K562 (cell line): Measurements from ENCODE around the gene KCNQ4. TPM values are rescaled to one million over a fixed set of nuclear protein-coding genes. Genes with fewer than 3 reads are reported as not detected.
A peak's percentile ranks its signal among the peaks of the same experiment; 100 is the strongest.

Experiments used
- ATAC-seq: fragments of 200-7000 bp; cut with Tn5 transposase; 3 replicates; pipeline ENCODE4 v1.9.1; 2020; ENCODE audit warnings: moderate library complexity
- BruUV-seq: library from RNA; stranded (reverse); fragments of 400-500 nt; replicated peaks from 2 replicates; lab custom pipeline; 2021; lab: Mats Ljungman, UMichigan
- CTCF ChIA-PET: fragments of 300-600 bp; formaldehyde crosslinking; extraction: SDS; loops from one replicate; lab custom pipeline; 2021; ENCODE audit warnings: low intra/inter-chr PET ratio; lab: Yijun Ruan, JAX
- POLR2A ChIA-PET: fragments of 300-600, 350-650 bp; sonication (Branson Sonifier 250); formaldehyde crosslinking; extraction: SDS; loops from one replicate; lab custom pipeline; 2021; ENCODE audit warnings: antibody characterized with exemption, inconsistent platforms; lab: Yijun Ruan, JAX
- DNase-seq, 4 experiments: peaks; one replicate each; pipeline versions ENCODE4 v3.0.0 to v3.0.0-alpha.2; 2011 to 2018; ENCODE audit warnings: low spot score in 3 of 4, mixed read lengths in 3 of 4; ENCODE audit errors: extremely low read depth in 1 of 4
- FAIRE-seq: peaks from 2 replicates; lab custom pipeline; 2011; peaks lifted over from hg19 to GRCh38; lab: Jason Lieb, UNC
- H2AFZ ChIP-seq: 2 replicates; pipeline ENCODE4 v1.6.0; 2011; ENCODE audit warnings: low read depth, low read length, control low read depth, inconsistent platforms
- H3K27ac ChIP-seq: fragments of 200-600 bp; 3 replicates; pipeline ENCODE4 v1.8.0; 2011; ENCODE audit warnings: low read depth, mild to moderate bottlenecking, control low read depth, inconsistent platforms, low read length, moderate library complexity, mixed read lengths; ENCODE audit errors: extremely low read depth
- H3K27me3 ChIP-seq, 2 experiments: fragments of 300-600 bp in 1 of 2; 2 replicates in 1 of 2; 3 replicates in 1 of 2; pipeline versions ENCODE4 v1.6.0 to v1.8.0; 2011; ENCODE audit warnings: inconsistent platforms in 2 of 2, low read length in 2 of 2, mild to moderate bottlenecking in 1 of 2, mixed read lengths in 1 of 2, moderate library complexity in 1 of 2; ENCODE audit not compliant: control insufficient read depth in 2 of 2, insufficient read depth in 2 of 2
- H3K36me3 ChIP-seq: fragments of 300-600 bp; 3 replicates; pipeline ENCODE4 v1.8.0; 2011; ENCODE audit warnings: mild to moderate bottlenecking, low read length, inconsistent platforms; ENCODE audit not compliant: control insufficient read depth, insufficient read depth
- H3K4me1 ChIP-seq, 2 experiments: fragments of 200-600 bp in 1 of 2; replicated peaks in 1 of 2; 2 replicates in 1 of 2; 3 replicates in 1 of 2; pipeline versions ENCODE4 v1.5.1 to v1.8.0; 2011; ENCODE audit warnings: inconsistent platforms in 2 of 2, low read length in 2 of 2, mild to moderate bottlenecking in 1 of 2, mixed read lengths in 1 of 2, moderate library complexity in 1 of 2; ENCODE audit not compliant: control insufficient read depth in 2 of 2, insufficient read depth in 2 of 2
- H3K4me2 ChIP-seq: 2 replicates; pipeline ENCODE4 v1.6.1; 2011; ENCODE audit warnings: low read length, control low read depth, inconsistent platforms, mixed read lengths; ENCODE audit not compliant: insufficient read depth
- H3K4me3 ChIP-seq: fragments of 200-600 bp; sonication (generic), shearing (Covaris generic); 2 replicates; pipeline ENCODE4 v1.5.1; 2016; ENCODE audit warnings: control low read depth, inconsistent platforms
- H3K79me2 ChIP-seq: fragments of 200-600 bp; 3 replicates; pipeline ENCODE4 v1.8.0; 2011; ENCODE audit warnings: low read length, inconsistent platforms; ENCODE audit not compliant: control insufficient read depth, insufficient read depth
- H3K9ac ChIP-seq, 2 experiments: 2 replicates each; pipeline versions ENCODE4 v1.6.0 to v1.6.1; 2011; ENCODE audit warnings: low read depth in 2 of 2, low read length in 2 of 2, control low read depth in 1 of 2, inconsistent platforms in 1 of 2, mild to moderate bottlenecking in 1 of 2, mixed read lengths in 1 of 2; ENCODE audit not compliant: insufficient read depth in 1 of 2
- H3K9me1 ChIP-seq: one replicate; pipeline ENCODE4 v1.6.0; 2011; ENCODE audit warnings: inconsistent platforms, mild to moderate bottlenecking, low read length, moderate library complexity; ENCODE audit not compliant: control insufficient read depth, insufficient read depth
- H3K9me3 ChIP-seq: replicated peaks from 2 replicates; pipeline ENCODE4 v1.5.1; 2011; ENCODE audit warnings: low read depth, low read length, inconsistent platforms; ENCODE audit not compliant: control insufficient read depth, insufficient read depth
- H4K20me1 ChIP-seq: replicated peaks from 2 replicates; pipeline ENCODE4 v1.6.1; 2011; ENCODE audit warnings: low read length, inconsistent platforms, mixed read lengths; ENCODE audit not compliant: control insufficient read depth, insufficient read depth
- CEBPG ChIP-seq, 3 experiments: fragments of 200-800 bp in 1 of 3; sonication (Bioruptor generic) in 1 of 3; sonication (generic) in 1 of 3; formaldehyde crosslinking in 1 of 3; IDR thresholded peaks in 2 of 3; conservative IDR thresholded peaks in 1 of 3; 2 replicates each; pipeline versions ENCODE4 v1.6.1 to v1.8.0; 2016 to 2022; ENCODE audit warnings: missing compliant biosample characterization in 2 of 3, missing genetic modification characterization in 2 of 3, mild to moderate bottlenecking in 1 of 3, missing genetic modification reagents in 1 of 3
- CREBBP ChIP-seq: IDR thresholded peaks from one replicate; pipeline ENCODE4 v1.6.1; 2012; ENCODE audit warnings: low read depth, mild to moderate bottlenecking, control low read depth, inconsistent platforms, low read length
- DIDO1 ChIP-seq: fragments of 450-650 bp; IDR thresholded peaks from 2 replicates; pipeline ENCODE4 v1.6.1; 2016; ENCODE audit warnings: low read depth, missing biosample characterization, missing genetic modification characterization
- ETV5 ChIP-seq: sonication (generic); formaldehyde crosslinking; IDR thresholded peaks from 2 replicates; pipeline ENCODE4 v1.4.0; 2020; ENCODE audit warnings: low read depth, mild to moderate bottlenecking, missing genetic modification reagents
- HEY1 ChIP-seq: fragments of 250-450 bp; sonication (Bioruptor Pico); IDR thresholded peaks from 2 replicates; pipeline ENCODE4 v1.5.0; 2020; ENCODE audit warnings: mild to moderate bottlenecking, moderate library complexity, borderline replicate concordance
- HIVEP1 ChIP-seq: fragments of 250-450 bp; sonication (Bioruptor Pico); IDR thresholded peaks from 2 replicates; pipeline ENCODE4 v1.4.0; 2020; ENCODE audit warnings: mild to moderate bottlenecking
- MECOM ChIP-seq: fragments of 250-450 bp; sonication (Bioruptor Pico); IDR thresholded peaks from 2 replicates; pipeline ENCODE4 v1.8.0; 2022; ENCODE audit warnings: inconsistent platforms
- MTA3 ChIP-seq: fragments of 450-650 bp; formaldehyde crosslinking; IDR thresholded peaks from 2 replicates; pipeline ENCODE4 v1.6.1; 2017; ENCODE audit warnings: mild to moderate bottlenecking, borderline replicate concordance
- NBN ChIP-seq: fragments of 450-650 bp; IDR thresholded peaks from 2 replicates; pipeline ENCODE4 v1.6.1; 2016; ENCODE audit warnings: low read depth, mild to moderate bottlenecking
- NR2C2 ChIP-seq, 2 experiments: fragments of 200-800 bp in 1 of 2; sonication (Bioruptor generic) in 1 of 2; sonication (generic) in 1 of 2; formaldehyde crosslinking in 1 of 2; IDR thresholded peaks; 2 replicates each; pipeline versions ENCODE4 v1.6.1 to v1.8.0; 2016 to 2022; ENCODE audit warnings: mild to moderate bottlenecking in 1 of 2, missing compliant biosample characterization in 1 of 2, missing genetic modification characterization in 1 of 2, missing genetic modification reagents in 1 of 2
- NR2F6 ChIP-seq: fragments of 450-650 bp; formaldehyde crosslinking; IDR thresholded peaks from 2 replicates; pipeline ENCODE4 v1.4.0; 2020; ENCODE audit warnings: mild to moderate bottlenecking
- NRF1 ChIP-seq, 2 experiments: fragments of 450-650 bp; IDR thresholded peaks in 1 of 2; conservative IDR thresholded peaks in 1 of 2; 2 replicates each; pipeline ENCODE4 v1.6.1; 2014; ENCODE audit warnings: mild to moderate bottlenecking in 2 of 2
- VEZF1 ChIP-seq: fragments of 200-800 bp; sonication (Bioruptor generic); IDR thresholded peaks from 2 replicates; pipeline ENCODE4 v1.6.1; 2017; ENCODE audit warnings: missing genetic modification characterization, missing compliant biosample characterization
- ZNF282 ChIP-seq: sonication (generic); formaldehyde crosslinking; IDR thresholded peaks from 2 replicates; pipeline ENCODE4 v1.8.1; 2023; ENCODE audit warnings: missing genetic modification reagents
- ZNF444 ChIP-seq: fragments of 250-450 bp; sonication (Bioruptor Pico); IDR thresholded peaks from 2 replicates; pipeline ENCODE4 v1.4.0; 2020; ENCODE audit warnings: mild to moderate bottlenecking, moderate library complexity
- WGBS: fragments of 100-300 bp; shearing (Covaris generic); methylation state at CpG from one replicate; pipeline ENCODE4 v1.1.6; 2016; ENCODE audit warnings: low coverage, mixed read lengths; ENCODE audit not compliant: insufficient coverage; ENCODE audit errors: missing lambda C conversion rate; 5-methylcytosine and 5-hydroxymethylcytosine counted together
- in situ Hi-C: fragments of 300-500 bp; cut with MboI; formaldehyde crosslinking; loops from 4 replicates; pipeline ENCODE4 v1.15.0; 2018; ENCODE audit warnings: inconsistent platforms, mixed read lengths
- intact Hi-C: fragments of 100-400 bp; cut with micrococcal nuclease; formaldehyde crosslinking; loops from 2 replicates; pipeline ENCODE4 v1.14.2; 2022
- polyA plus RNA-seq, 8 experiments: library from polyadenylated mRNA; depleted of rRNA in 4 of 8; stranded (reverse) in 5 of 8; unstranded in 3 of 8; fragments of >200 nt; fragmentation: Nextera tagmentation in 2 of 8; fragmentation: Illumina TruSeq in 1 of 8; extraction: Ambion mirVana in 2 of 8; extraction: Trizol in 1 of 8; gene quantifications; 2 replicates each; pipeline versions ENCODE4 v1.2.1 to v1.2.3, GENCODE V29; 2011 to 2014; ENCODE audit warnings: inconsistent platforms in 1 of 8, missing spikeins in 1 of 8
- total RNA-seq, 7 experiments: library from RNA; depleted of rRNA in 6 of 7; stranded (reverse); fragments of >200 nt in 6 of 7; fragmentation: Illumina TruSeq in 2 of 7; extraction: Trizol in 2 of 7; gene quantifications; 2 replicates each; pipeline versions ENCODE4 v1.2.1 to v1.2.3, GENCODE V29; 2011 to 2021; ENCODE audit warnings: low replicate concordance in 1 of 7
- TF ChIP-seq, protein P1 (sequence below), 2 experiments: IDR thresholded peaks; 2 replicates each; pipeline ENCODE4 v1.6.1; 2012; ENCODE audit warnings: improper control_type of control experiment in 2 of 2, low read depth in 2 of 2, low read length in 2 of 2, borderline replicate concordance in 1 of 2

The KCNQ4 gene
- total and polyA plus RNA-seq, 9 of the 15 experiments (the other 6 are each of a cell fraction or from before 2014, with no cell fraction given), result 0.07 to 4.1 (median 0.79) TPM

DNA sequence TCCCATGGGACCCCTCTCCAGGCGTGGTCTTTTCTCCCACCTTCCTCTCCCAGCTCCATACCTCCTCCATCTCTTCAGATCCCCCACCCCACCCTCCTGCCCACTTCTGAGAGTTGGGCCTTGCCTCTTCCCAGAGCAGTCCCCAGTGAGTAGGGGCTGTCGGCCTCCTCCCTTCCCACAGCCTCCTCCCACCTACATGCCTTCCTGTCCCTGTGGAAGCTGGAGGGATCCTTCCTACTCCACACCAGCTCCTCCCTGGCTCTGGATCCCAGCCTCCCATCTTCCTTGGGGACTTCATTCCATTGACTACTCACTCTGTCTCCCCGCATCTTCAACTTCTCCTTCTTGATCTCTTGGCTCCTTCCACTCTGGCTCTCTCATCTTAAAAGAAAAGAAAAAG is 24.9 kb downstream of the KCNQ4 start:
- H3K9me1 ChIP-seq, result peaks cover 3% of the 10 kb centered on the region
- intact Hi-C loops (no loop called here), in situ Hi-C loops (no loop called here)
- H3K4me1 ChIP-seq, result peaks cover 35 to 49% of the 10 kb centered on the region in 2 experiments
- 0 out of 4 replicates have a peak overlapping the region, but pooled peaks of 1 of the 2 experiments have one; percentile 32 for H3K9ac ChIP-seq
- 42% methylated on average over 3 of the region's 3 CpGs for WGBS
- CTCF ChIA-PET, result no interaction called here
- H3K9me3 ChIP-seq, result no peaks in the 10 kb centered on the region
- H2AFZ ChIP-seq, result no peak overlapping the region
- H4K20me1 ChIP-seq, result no peaks in the 10 kb centered on the region; the same call in 1 of the 2 replicates
- no peak for TF ChIP-seq ZNF444 (CRISPR knock-in tag)
- TF ChIP-seq, protein P1, sequence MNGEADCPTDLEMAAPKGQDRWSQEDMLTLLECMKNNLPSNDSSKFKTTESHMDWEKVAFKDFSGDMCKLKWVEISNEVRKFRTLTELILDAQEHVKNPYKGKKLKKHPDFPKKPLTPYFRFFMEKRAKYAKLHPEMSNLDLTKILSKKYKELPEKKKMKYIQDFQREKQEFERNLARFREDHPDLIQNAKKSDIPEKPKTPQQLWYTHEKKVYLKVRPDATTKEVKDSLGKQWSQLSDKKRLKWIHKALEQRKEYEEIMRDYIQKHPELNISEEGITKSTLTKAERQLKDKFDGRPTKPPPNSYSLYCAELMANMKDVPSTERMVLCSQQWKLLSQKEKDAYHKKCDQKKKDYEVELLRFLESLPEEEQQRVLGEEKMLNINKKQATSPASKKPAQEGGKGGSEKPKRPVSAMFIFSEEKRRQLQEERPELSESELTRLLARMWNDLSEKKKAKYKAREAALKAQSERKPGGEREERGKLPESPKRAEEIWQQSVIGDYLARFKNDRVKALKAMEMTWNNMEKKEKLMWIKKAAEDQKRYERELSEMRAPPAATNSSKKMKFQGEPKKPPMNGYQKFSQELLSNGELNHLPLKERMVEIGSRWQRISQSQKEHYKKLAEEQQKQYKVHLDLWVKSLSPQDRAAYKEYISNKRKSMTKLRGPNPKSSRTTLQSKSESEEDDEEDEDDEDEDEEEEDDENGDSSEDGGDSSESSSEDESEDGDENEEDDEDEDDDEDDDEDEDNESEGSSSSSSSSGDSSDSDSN (IDR thresholded peaks at IDR 0.05; ENCODE audit: borderline replicate concordance in 1 of 2, low read depth in 2 of 2, low read length in 2 of 2), result no peak
- no peak for TF ChIP-seq HIVEP1
- TF ChIP-seq NR2C2 (CRISPR knock-in tag; IDR thresholded peaks at IDR 0.05), result no peak
- no peak for TF ChIP-seq NR2C2 (tag; IDR thresholded peaks at IDR 0.05)
- TF ChIP-seq DIDO1, result no peak
- TF ChIP-seq CEBPG (CRISPR knock-in tag; IDR thresholded peaks at IDR 0.05), result no peak
- no peak for TF ChIP-seq CEBPG (tag; conservative IDR thresholded peaks at IDR 0.05 in 1 of 2, IDR thresholded peaks at IDR 0.05 in 1 of 2)
- TF ChIP-seq HEY1 (CRISPR knock-in tag), result no peak
- no peak for TF ChIP-seq NBN
- no peak for TF ChIP-seq VEZF1 (CRISPR knock-in tag)
- TF ChIP-seq NR2F6 (CRISPR knock-in tag), result no peak
- TF ChIP-seq CREBBP, result no peak
- TF ChIP-seq NRF1 (conservative IDR thresholded peaks at IDR 0.05 in 1 of 2, IDR thresholded peaks at IDR 0.05 in 1 of 2), result no peak
- no peak for TF ChIP-seq MTA3
- no peak for TF ChIP-seq MECOM (CRISPR knock-in tag)
- TF ChIP-seq ETV5 (CRISPR knock-in tag), result no peak
- no peak for TF ChIP-seq ZNF282 (CRISPR knock-in tag)
- POLR2A ChIA-PET, result interaction anchor here (0.6 to 3.7 kb wide), 4 partner anchors 9 to 117 kb away, joined by 3 to 17 read pairs (median 5); no protein-coding TSS in a partner anchor
- no peak overlapping the region for H3K27ac ChIP-seq
- H3K4me2 ChIP-seq, result no peak overlapping the region
- ATAC-seq (no peak), DNase-seq (no peak), FAIRE-seq (no peak)
- no TSS peak for BruUV-seq
- no peaks in the 10 kb centered on the region for H3K27me3 ChIP-seq
- H3K4me3 ChIP-seq, result no peak overlapping the region
- no peaks in the 10 kb centered on the region for H3K79me2 ChIP-seq
- H3K36me3 ChIP-seq, result no peaks in the 10 kb centered on the region
